Caki2 (cell line): Measurements from ENCODE around the gene ARHGAP40. TPM values are rescaled to one million over a fixed set of nuclear protein-coding genes. Genes with fewer than 3 reads are reported as not detected.

Experiments
- DNase-seq: peaks from one replicate; pipeline ENCODE4 v3.0.0-alpha.2; 2015; ENCODE audit warnings: low read depth
- in situ Hi-C: cut with HindIII; loops from 2 replicates; pipeline ENCODE4 v1.10.0; 2016; ENCODE audit warnings: low sequenced_read_pairs, low pct_unique_long_range_greater_than_20kb, mixed read lengths
- total RNA-seq: library from RNA; depleted of rRNA; stranded (reverse); fragments of >200 nt; shearing (Covaris generic); gene quantifications from 2 replicates; pipeline ENCODE4 v1.2.3, GENCODE V29; 2014; ENCODE audit warnings: low replicate concordance; rRNA removed

The ARHGAP40 gene
- total RNA-seq, 1 experiment from 2014 or later: 3.2 TPM

GRCh38 chr20:38697306-38697705, 95.7 kb downstream of the ARHGAP40 start:
- in situ Hi-C loops: no loop called here

GRCh38 chr20:38698541-38698940, 96.9 kb downstream of the ARHGAP40 start:
- DNase-seq: no peak
- in situ Hi-C loops: no loop called here

More at GRCh38 chr20:38697306-38697705, 95.7 kb downstream of the ARHGAP40 start:
- no peak for DNase-seq

GRCh38 chr20:38700141-38700540, 98.5 kb downstream of the ARHGAP40 start:
- DNase-seq: no peak
- in situ Hi-C loops: no loop called here

Other genes starting within 250 kb of the ARHGAP40 start
- 44.4 and 211 TPM in 2 replicates for gene SNHG17, start 166.5 kb upstream of the ARHGAP40 start, total RNA-seq
- gene RALGAPB, start 129.0 kb upstream of the ARHGAP40 start, total RNA-seq: 4.5 and 4.8 TPM in 2 replicates
- gene ADIG, start 20.6 kb upstream of the ARHGAP40 start, total RNA-seq: not detected in 2 replicates
- not detected in 2 replicates for gene SLC32A1, start 122.7 kb downstream of the ARHGAP40 start, total RNA-seq
- 7.9 and 11.6 TPM in 2 replicates for gene ACTR5, start 146.7 kb downstream of the ARHGAP40 start, total RNA-seq
- 0.07 and 0.78 TPM in 2 replicates for gene PPP1R16B, start 203.9 kb downstream of the ARHGAP40 start, total RNA-seq